ENCODE data around the gene DNAJB11.

DNA sequence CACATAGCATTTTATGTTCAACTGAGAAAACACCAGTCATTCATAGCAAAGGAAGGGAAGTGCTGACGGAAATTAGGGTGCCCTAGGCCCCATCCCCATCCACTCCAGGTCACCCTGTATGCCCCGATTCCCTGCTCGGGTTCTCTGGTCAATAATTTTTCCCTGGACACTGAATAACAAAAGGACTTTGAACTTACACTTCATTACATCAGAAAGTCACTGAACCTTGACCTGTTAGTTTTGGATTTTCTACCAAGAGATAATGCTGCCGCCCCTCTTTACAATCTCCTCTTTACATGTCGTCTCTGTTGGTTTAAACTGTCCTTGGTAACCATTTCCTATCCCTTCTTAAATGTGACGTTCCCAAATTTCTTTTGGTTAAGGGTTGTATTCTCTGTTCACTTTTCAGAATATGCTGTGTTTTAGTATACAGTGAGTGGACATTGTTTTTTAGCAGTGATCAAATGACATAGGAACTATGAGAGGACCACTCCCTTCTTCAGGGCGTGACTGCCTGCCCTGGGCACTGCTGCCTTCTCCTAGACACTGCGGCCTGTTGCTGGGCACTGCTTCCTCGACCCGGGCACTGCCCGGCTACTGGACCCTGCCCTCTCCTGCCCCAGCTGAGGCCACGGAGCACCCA, 28.7 kb downstream of the DNAJB11 start:
- TF ChIP-seq POLR2AphosphoS5 (IDR thresholded peaks at IDR 0.05), result no peak
- TF ChIP-seq, protein P1, sequence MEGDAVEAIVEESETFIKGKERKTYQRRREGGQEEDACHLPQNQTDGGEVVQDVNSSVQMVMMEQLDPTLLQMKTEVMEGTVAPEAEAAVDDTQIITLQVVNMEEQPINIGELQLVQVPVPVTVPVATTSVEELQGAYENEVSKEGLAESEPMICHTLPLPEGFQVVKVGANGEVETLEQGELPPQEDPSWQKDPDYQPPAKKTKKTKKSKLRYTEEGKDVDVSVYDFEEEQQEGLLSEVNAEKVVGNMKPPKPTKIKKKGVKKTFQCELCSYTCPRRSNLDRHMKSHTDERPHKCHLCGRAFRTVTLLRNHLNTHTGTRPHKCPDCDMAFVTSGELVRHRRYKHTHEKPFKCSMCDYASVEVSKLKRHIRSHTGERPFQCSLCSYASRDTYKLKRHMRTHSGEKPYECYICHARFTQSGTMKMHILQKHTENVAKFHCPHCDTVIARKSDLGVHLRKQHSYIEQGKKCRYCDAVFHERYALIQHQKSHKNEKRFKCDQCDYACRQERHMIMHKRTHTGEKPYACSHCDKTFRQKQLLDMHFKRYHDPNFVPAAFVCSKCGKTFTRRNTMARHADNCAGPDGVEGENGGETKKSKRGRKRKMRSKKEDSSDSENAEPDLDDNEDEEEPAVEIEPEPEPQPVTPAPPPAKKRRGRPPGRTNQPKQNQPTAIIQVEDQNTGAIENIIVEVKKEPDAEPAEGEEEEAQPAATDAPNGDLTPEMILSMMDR (IDR thresholded peaks at IDR 0.05), result no peak
